Small intestine (tissue), 16 donors: ENCODE measurements around the gene NBEA. TPM values are rescaled to one million over a fixed set of nuclear protein-coding genes. Genes with fewer than 3 reads are reported as not detected.
A peak's percentile ranks its signal among the peaks of the same experiment; 100 is the strongest.

ENCODE experiments used
- DNase-seq, 2 donors: peaks; one replicate each; pipeline versions ENCODE4 v3.0.0 to v3.0.0-alpha.2; 2013
- FAIRE-seq: peaks from 2 replicates; lab custom pipeline; 2012; peaks lifted over from hg19 to GRCh38; lab: Jason Lieb, UNC
- H3K27ac ChIP-seq, 3 donors: one replicate each; pipeline ENCODE4 v1.5.1; 2013; ENCODE audit warnings: low read length in 2 of 3, mild to moderate bottlenecking in 2 of 3, control low read depth in 1 of 3, inconsistent platforms in 1 of 3, low read depth in 1 of 3, moderate library complexity in 1 of 3
- H3K27me3 ChIP-seq, 3 donors: one replicate each; pipeline ENCODE4 v1.6.1; 2013; ENCODE audit warnings: low read length in 3 of 3, inconsistent platforms in 1 of 3; ENCODE audit not compliant: control insufficient read depth in 3 of 3, insufficient read depth in 3 of 3
- H3K36me3 ChIP-seq, 3 donors: one replicate each; pipeline ENCODE4 v1.6.1; 2013; ENCODE audit warnings: low read length in 3 of 3, inconsistent platforms in 1 of 3, low read depth in 1 of 3, mild to moderate bottlenecking in 1 of 3, moderate library complexity in 1 of 3; ENCODE audit not compliant: control insufficient read depth in 3 of 3, insufficient read depth in 2 of 3
- H3K4me1 ChIP-seq, 3 donors: one replicate each; pipeline ENCODE4 v1.6.1; 2013; ENCODE audit warnings: low read length in 2 of 3, inconsistent platforms in 1 of 3, low read depth in 1 of 3, mild to moderate bottlenecking in 1 of 3, moderate library complexity in 1 of 3; ENCODE audit not compliant: control insufficient read depth in 3 of 3, insufficient read depth in 2 of 3
- H3K4me3 ChIP-seq, 3 donors: one replicate each; pipeline ENCODE4 v1.5.1; 2013; ENCODE audit warnings: low read length in 3 of 3, control low read depth in 1 of 3, inconsistent platforms in 1 of 3, low read depth in 1 of 3, mild to moderate bottlenecking in 1 of 3, moderate library complexity in 1 of 3
- H3K9me3 ChIP-seq, 2 donors: one replicate each; pipeline ENCODE4 v1.6.1; 2013; ENCODE audit warnings: low read depth in 1 of 2, low read length in 1 of 2; ENCODE audit not compliant: control insufficient read depth in 2 of 2, insufficient read depth in 1 of 2
- WGBS, 3 donors: extraction: QIAGEN DNeasy Blood & Tissue Kit; methylation state at CpG; one replicate each; pipeline ENCODE4 v1.1.7; 2013; 5-methylcytosine and 5-hydroxymethylcytosine counted together
- long read RNA-seq, 10 donors: transcript quantifications; one replicate each; lab custom pipeline, GENCODE V29; 2026
- polyA plus RNA-seq, 4 donors: library from polyadenylated mRNA; stranded (reverse) in 3 of 4; unstranded in 1 of 4; fragments of 200-250 nt in 3 of 4; fragments of 120-200 nt in 1 of 4; gene quantifications; one replicate each; pipeline versions ENCODE4 v1.2.1 to v1.2.3, GENCODE V29; 2013
- donor health status: healthy with polysubstance abuse.
- donor health status: control.
- donor health status: control.
- donor health status: Bipolar disorder and iron deficiency.
- donor health status: healthy.

Gene NBEA, protein sequence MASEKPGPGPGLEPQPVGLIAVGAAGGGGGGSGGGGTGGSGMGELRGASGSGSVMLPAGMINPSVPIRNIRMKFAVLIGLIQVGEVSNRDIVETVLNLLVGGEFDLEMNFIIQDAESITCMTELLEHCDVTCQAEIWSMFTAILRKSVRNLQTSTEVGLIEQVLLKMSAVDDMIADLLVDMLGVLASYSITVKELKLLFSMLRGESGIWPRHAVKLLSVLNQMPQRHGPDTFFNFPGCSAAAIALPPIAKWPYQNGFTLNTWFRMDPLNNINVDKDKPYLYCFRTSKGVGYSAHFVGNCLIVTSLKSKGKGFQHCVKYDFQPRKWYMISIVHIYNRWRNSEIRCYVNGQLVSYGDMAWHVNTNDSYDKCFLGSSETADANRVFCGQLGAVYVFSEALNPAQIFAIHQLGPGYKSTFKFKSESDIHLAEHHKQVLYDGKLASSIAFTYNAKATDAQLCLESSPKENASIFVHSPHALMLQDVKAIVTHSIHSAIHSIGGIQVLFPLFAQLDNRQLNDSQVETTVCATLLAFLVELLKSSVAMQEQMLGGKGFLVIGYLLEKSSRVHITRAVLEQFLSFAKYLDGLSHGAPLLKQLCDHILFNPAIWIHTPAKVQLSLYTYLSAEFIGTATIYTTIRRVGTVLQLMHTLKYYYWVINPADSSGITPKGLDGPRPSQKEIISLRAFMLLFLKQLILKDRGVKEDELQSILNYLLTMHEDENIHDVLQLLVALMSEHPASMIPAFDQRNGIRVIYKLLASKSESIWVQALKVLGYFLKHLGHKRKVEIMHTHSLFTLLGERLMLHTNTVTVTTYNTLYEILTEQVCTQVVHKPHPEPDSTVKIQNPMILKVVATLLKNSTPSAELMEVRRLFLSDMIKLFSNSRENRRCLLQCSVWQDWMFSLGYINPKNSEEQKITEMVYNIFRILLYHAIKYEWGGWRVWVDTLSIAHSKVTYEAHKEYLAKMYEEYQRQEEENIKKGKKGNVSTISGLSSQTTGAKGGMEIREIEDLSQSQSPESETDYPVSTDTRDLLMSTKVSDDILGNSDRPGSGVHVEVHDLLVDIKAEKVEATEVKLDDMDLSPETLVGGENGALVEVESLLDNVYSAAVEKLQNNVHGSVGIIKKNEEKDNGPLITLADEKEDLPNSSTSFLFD (N-terminal part only)
- 1 to 10 TPM; 1.1 to 3.1 (median 2.2) TPM for polyA plus RNA-seq
- long read RNA-seq, donor 1, result 0 reads
- long read RNA-seq, donor 2, result 0 reads
- long read RNA-seq, donor 3, result 0 reads
- long read RNA-seq, donor 4, result 0 reads
- long read RNA-seq, donor 5, result 0 reads
- long read RNA-seq, donor 6, partial matches to known transcripts, result 6 of 6 reads
- long read RNA-seq, donor 6, other reads (novel, unspliced or antisense), result 0 of 6 reads
- long read RNA-seq, donor 7, result 0 reads
- long read RNA-seq, donor 8, result 0 reads
- long read RNA-seq, donor 9, result 0 reads
- long read RNA-seq, donor 10, full-length matches to known transcripts, result 1 of 1 reads
- long read RNA-seq, donor 10, partial matches to known transcripts, result 0 of 1 reads
- long read RNA-seq, donor 10, other reads (novel, unspliced or antisense), result 0 of 1 reads

DNA sequence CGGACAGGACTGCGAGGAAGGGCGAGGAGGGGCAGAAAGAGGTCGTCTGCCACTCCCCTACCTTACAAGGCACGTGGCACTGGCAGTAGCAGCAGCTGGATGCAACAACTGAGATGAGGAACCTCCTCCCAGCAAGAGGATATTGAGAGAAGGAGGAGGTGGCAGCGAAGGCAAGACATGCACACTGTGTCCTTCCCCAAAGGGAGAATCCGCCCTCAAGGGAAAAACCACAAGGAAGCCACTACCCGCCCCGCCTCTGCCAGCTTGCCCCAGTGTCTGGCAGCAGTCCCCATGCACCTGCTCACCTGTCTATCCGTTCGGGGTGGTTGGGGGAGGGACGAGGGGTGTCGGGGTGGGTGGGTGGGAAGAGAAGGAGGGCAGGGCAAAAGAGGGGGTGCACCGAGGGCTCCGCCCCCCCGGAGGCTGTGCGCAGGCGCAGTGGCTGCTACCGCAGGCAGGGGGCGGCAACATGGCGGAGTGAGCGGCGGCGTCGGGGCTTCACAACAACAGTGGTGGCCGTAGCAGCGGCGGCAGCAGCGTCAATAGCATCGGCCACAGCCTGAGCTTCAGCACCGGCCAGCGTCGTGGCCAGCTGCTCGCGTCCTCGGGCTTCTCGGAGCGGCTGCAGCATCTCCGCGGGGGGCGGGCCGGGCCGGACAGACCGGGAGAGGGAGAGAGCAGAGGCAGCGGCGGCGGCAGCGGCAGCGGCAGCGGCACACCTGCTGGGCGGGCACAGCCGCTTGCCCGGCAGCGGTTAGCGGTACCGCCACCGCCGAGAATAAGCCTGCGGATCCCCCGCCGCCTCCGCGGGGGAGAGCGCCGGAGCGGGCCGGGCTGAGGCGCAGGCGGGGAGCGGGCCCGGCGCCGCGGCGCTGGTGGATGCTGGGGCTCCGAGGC lies at the start of gene NBEA:
Gene NBEA (plus strand): TSS at position 436 of the 897 bp plus-strand sequence. CDS start 551 bp downstream, outside the sequence.
- FAIRE-seq, result no peak
- 1% methylated on average over 53 to 76 of the region's 76 CpGs for WGBS, 3 donors
- no peaks in the 10 kb centered on the region for H3K9me3 ChIP-seq
- no peaks in the 10 kb centered on the region for H3K36me3 ChIP-seq
- H3K4me3 ChIP-seq, result peak within 1 kb of the TSS; percentile 66 to 69 (median 68)
- peak within 1 kb of the TSS in 2 of 3 donors; percentile 16 to 59 for H3K27ac ChIP-seq
- H3K4me1 ChIP-seq, result peaks cover 0 to 5% (median 0%) of the 10 kb centered on the region in 3 donors
- peak; percentile 69 to 89 for DNase-seq
- peaks cover 0 to 10% (median 0%) of the 10 kb centered on the region in 3 donors for H3K27me3 ChIP-seq

DNA sequence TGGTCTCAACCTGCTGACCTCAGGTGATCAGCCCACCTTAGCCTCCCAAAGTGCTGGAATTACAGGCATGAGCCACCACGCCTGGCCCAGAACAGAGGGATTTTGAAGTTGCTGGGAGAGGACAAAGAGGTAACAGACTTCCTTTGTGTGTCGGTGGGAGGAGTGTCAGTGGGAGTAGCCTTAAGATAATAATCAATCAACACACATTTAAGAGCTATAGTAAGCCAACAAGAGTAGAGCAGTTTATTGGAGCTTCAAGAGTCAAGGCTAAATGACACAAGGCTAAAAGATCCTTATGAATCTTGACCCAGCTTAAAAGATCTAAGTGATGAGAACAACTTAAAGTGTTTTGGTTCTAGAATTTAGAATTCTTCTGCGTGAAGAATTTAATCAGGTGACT lies 47.3 kb upstream of the NBEA start:
- Histone ChIP-seq H3K4me3 (no peak overlapping the region), H3K36me3 (no peaks in the 10 kb centered on the region), H3K4me1 (no peaks in the 10 kb centered on the region), H3K27me3 (no peaks in the 10 kb centered on the region), H3K27ac (no peak overlapping the region), H3K9me3 (no peaks in the 10 kb centered on the region)
- DNase-seq (no peak), FAIRE-seq (no peak)
- WGBS, 3 donors, result 64 to 67% (median 66%) methylated on average over 3 of the region's 3 CpGs

GRCh38 chr13:34897220-34897619 lies 44.9 kb upstream of the NBEA start:
- Histone ChIP-seq H3K4me3 (no peak overlapping the region), H3K27ac (no peak overlapping the region), H3K9me3 (no peaks in the 10 kb centered on the region), H3K36me3 (no peaks in the 10 kb centered on the region), H3K4me1 (no peaks in the 10 kb centered on the region), H3K27me3 (peaks cover 0 to 3% (median 0%) of the 10 kb centered on the region in 3 donors)
- FAIRE-seq (no peak), DNase-seq (no peak)
- WGBS, 3 donors, result 78 to 88% (median 88%) methylated on average over 3 of the region's 3 CpGs

DNA sequence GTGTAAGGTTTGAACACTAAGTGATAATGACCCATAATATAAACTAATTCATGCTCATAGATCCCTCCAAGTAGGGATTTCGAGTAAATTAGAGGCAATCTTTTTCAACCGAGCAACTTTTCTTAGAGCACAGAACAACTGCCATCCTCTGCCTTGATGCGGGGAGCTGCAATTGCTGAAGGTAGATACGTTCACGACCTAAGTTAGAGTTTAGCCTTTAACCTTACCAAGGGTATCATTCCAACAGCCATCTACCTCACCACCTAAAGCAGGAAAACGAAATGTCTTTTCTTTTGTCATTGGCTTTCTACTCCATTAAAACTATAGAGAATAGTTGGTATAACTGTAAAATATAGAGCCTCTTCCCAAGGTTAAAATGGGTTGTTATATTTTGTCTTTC lies 42.2 kb upstream of the NBEA start:
- H3K9me3 ChIP-seq, result no peaks in the 10 kb centered on the region
- H3K27me3 ChIP-seq, result peaks cover 0 to 3% (median 0%) of the 10 kb centered on the region in 3 donors
- WGBS, 3 donors, result 26 to 50% (median 48%) methylated on average over 6 of the region's 6 CpGs
- no peaks in the 10 kb centered on the region for H3K36me3 ChIP-seq
- FAIRE-seq (no peak), DNase-seq (no peak)
- H3K4me3 ChIP-seq, result no peak overlapping the region
- H3K27ac ChIP-seq, result no peak overlapping the region
- no peaks in the 10 kb centered on the region for H3K4me1 ChIP-seq

DNA sequence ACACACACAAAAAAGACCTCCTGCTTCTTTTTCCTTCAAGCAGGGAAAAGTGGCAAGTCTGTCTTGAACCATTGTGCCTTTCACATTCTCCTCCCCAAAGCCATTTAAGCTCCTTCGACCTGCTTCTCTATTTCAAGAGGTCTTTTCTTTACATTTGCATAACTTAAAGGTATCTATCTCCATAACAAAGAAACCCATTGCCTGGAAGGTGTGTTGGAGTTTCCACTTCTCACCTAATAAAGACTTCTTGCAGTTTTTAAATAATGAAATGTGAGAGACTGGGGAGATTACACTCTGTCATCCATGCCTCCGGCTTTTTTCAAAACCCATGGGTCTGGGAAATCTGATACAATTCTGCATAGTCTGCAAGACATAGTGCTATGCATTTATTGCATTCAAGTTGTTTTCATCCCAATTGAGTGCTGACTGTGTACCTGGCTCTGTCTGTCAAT lies 41.8 kb upstream of the NBEA start:
- Histone ChIP-seq H3K9me3 (no peaks in the 10 kb centered on the region), H3K27me3 (peaks cover 0 to 3% (median 0%) of the 10 kb centered on the region in 3 donors), H3K4me1 (no peaks in the 10 kb centered on the region), H3K36me3 (no peaks in the 10 kb centered on the region), H3K4me3 (no peak overlapping the region), H3K27ac (no peak overlapping the region)
- WGBS, 3 donors, result 30 to 76% (median 49%) methylated on average over 2 of the region's 2 CpGs
- FAIRE-seq, result no peak
- no peak for DNase-seq

- FAIRE-seq, result no peak
- H3K36me3 ChIP-seq, result no peaks in the 10 kb centered on the region
- 65 to 87% (median 73%) methylated on average over 5 of the region's 5 CpGs for WGBS, 3 donors
These were observed 40.5 kb upstream of the NBEA start for GRCh38 chr13:34901572-34901971.

GRCh38 chr13:34911159-34911558 lies 30.9 kb upstream of the NBEA start:
- FAIRE-seq, result no peak
- DNase-seq, result no peak
- no peak overlapping the region for H3K4me3 ChIP-seq
- WGBS, 3 donors, result 64 to 77% (median 75%) methylated on average over 2 of the region's 2 CpGs
- H3K27ac ChIP-seq, result no peak overlapping the region
- H3K4me1 ChIP-seq, result no peaks in the 10 kb centered on the region
- peaks cover 0 to 2% (median 0%) of the 10 kb centered on the region in 3 donors for H3K27me3 ChIP-seq
- H3K36me3 ChIP-seq, result no peaks in the 10 kb centered on the region
- no peaks in the 10 kb centered on the region for H3K9me3 ChIP-seq

More at GRCh38 chr13:34901572-34901971, 40.5 kb upstream of the NBEA start:
- no peak overlapping the region for H3K27ac ChIP-seq
- peaks cover 0 to 3% (median 0%) of the 10 kb centered on the region in 3 donors for H3K27me3 ChIP-seq
- H3K4me1 ChIP-seq, result no peaks in the 10 kb centered on the region
- no peak for DNase-seq
- no peak overlapping the region for H3K4me3 ChIP-seq
- H3K9me3 ChIP-seq, result no peaks in the 10 kb centered on the region
